Measurements from ENCODE around the gene HNRNPUL1.

The HNRNPUL1 gene

GRCh38 chr19:41220811-41221210 is 43.4 kb upstream of the HNRNPUL1 start:
- ChIA-PET POLR2A (interaction anchor here (0.9 to 2.1 kb wide), 2 partner anchors 17 to 43 kb away, joined by 3 to 12 read pairs; partner anchors contain the start of gene HNRNPUL1), CTCF (interaction anchor here (0.6 kb wide), 1 partner anchor 154 kb away, joined by 4 read pairs; no protein-coding TSS in a partner anchor)
- DNase-seq (ENCODE audit: extremely low spot score) = no peak
- TF ChIP-seq SUZ12 (IDR thresholded peaks at IDR 0.05) = no peak
- TF ChIP-seq FOXM1 (IDR thresholded peaks at IDR 0.05; ENCODE audit: borderline replicate concordance) = no peak
- TF ChIP-seq CTBP1 (IDR thresholded peaks at IDR 0.05; ENCODE audit: borderline replicate concordance) = no peak
- TF ChIP-seq TARDBP (IDR thresholded peaks at IDR 0.05) = no peak
- no peak for TF ChIP-seq LEF1 (IDR thresholded peaks at IDR 0.05; ENCODE audit: borderline replicate concordance)
- no peak for TF ChIP-seq FOXK2 (IDR thresholded peaks at IDR 0.05)
- no peak for TF ChIP-seq HDGF (IDR thresholded peaks at IDR 0.05; ENCODE audit: borderline replicate concordance)
- no peak for TF ChIP-seq L3MBTL2 (conservative IDR thresholded peaks at IDR 0.05)
- TF ChIP-seq NFRKB (IDR thresholded peaks at IDR 0.05) = no peak
- no peak for TF ChIP-seq PKNOX1 (IDR thresholded peaks at IDR 0.05)
- no peak for TF ChIP-seq FOXA1 (IDR thresholded peaks at IDR 0.05)
- no peak for TF ChIP-seq ZNF384 (IDR thresholded peaks at IDR 0.05)
- TF ChIP-seq ARNT (IDR thresholded peaks at IDR 0.05) = no peak
- no peak for TF ChIP-seq BHLHE40 (IDR thresholded peaks at IDR 0.05; ENCODE audit: borderline replicate concordance)
- TF ChIP-seq SP1 (IDR thresholded peaks at IDR 0.05) = no peak
- no peak for TF ChIP-seq ELF4 (IDR thresholded peaks at IDR 0.05)

- TF ChIP-seq SP1 (IDR thresholded peaks at IDR 0.05) (no peak), FOXM1 (IDR thresholded peaks at IDR 0.05; ENCODE audit: borderline replicate concordance) (no peak)
- ChIA-PET CTCF (interaction anchor here (0.5 to 0.8 kb wide), 2 partner anchors 17 to 142 kb away, joined by 3 read pairs; partner anchors contain the start of gene B9D2), POLR2A (interaction anchor here (2.1 kb wide), 1 partner anchor 42 kb away, joined by 12 read pairs; the partner anchor contains the start of gene HNRNPUL1)
- no peak for DNase-seq (ENCODE audit: extremely low spot score)
Observed at GRCh38 chr19:41221514-41222205, 42.5 kb upstream of the HNRNPUL1 start.

- no peak for DNase-seq (ENCODE audit: extremely low spot score)
- TF ChIP-seq NFRKB (IDR thresholded peaks at IDR 0.05) (no peak), CTBP1 (IDR thresholded peaks at IDR 0.05; ENCODE audit: borderline replicate concordance) (no peak), FOXM1 (IDR thresholded peaks at IDR 0.05; ENCODE audit: borderline replicate concordance) (no peak), SP1 (IDR thresholded peaks at IDR 0.05) (no peak), LEF1 (IDR thresholded peaks at IDR 0.05; ENCODE audit: borderline replicate concordance) (no peak), PKNOX1 (IDR thresholded peaks at IDR 0.05) (no peak), SUZ12 (IDR thresholded peaks at IDR 0.05) (no peak), FOXK2 (IDR thresholded peaks at IDR 0.05) (no peak), ELF4 (IDR thresholded peaks at IDR 0.05) (no peak), FOXA1 (IDR thresholded peaks at IDR 0.05) (no peak)
- POLR2A ChIA-PET = interaction anchor here (2.1 kb wide), 1 partner anchor 41 kb away, joined by 12 read pairs; the partner anchor contains the start of gene HNRNPUL1
- CTCF ChIA-PET = no interaction called here
Observed at GRCh38 chr19:41222240-41222639, 41.9 kb upstream of the HNRNPUL1 start.

- CTCF ChIA-PET = interaction anchor here (1.3 kb wide), 1 partner anchor 39 kb away, joined by 3 read pairs; no protein-coding TSS in a partner anchor
Observed at GRCh38 chr19:41223431-41224234, 40.5 kb upstream of the HNRNPUL1 start.

GRCh38 chr19:41224632-41225031 is 39.5 kb upstream of the HNRNPUL1 start:
- CTCF ChIA-PET = interaction anchor here (1.3 kb wide), 1 partner anchor 38 kb away, joined by 3 read pairs; no protein-coding TSS in a partner anchor
- TF ChIP-seq LEF1 (IDR thresholded peaks at IDR 0.05; ENCODE audit: borderline replicate concordance) (no peak), FOXK2 (IDR thresholded peaks at IDR 0.05) (no peak), BHLHE40 (IDR thresholded peaks at IDR 0.05; ENCODE audit: borderline replicate concordance) (no peak)
- POLR2A ChIA-PET = interaction anchor here (0.8 to 1.1 kb wide), 4 partner anchors 34 to 39 kb away, joined by 3 to 4 read pairs (median 3); no protein-coding TSS in a partner anchor
- no peak for DNase-seq (ENCODE audit: extremely low spot score)

More at GRCh38 chr19:41223431-41224234, 40.5 kb upstream of the HNRNPUL1 start:
- POLR2A ChIA-PET = interaction anchor here (0.9 to 1.1 kb wide), 2 partner anchors 35 to 39 kb away, joined by 3 read pairs; no protein-coding TSS in a partner anchor
- no peak for DNase-seq (ENCODE audit: extremely low spot score)
- TF ChIP-seq BHLHE40 (IDR thresholded peaks at IDR 0.05; ENCODE audit: borderline replicate concordance) = no peak
- no peak for TF ChIP-seq CTBP1 (IDR thresholded peaks at IDR 0.05; ENCODE audit: borderline replicate concordance)
- no peak for TF ChIP-seq ARNT (IDR thresholded peaks at IDR 0.05)
- TF ChIP-seq FOXM1 (IDR thresholded peaks at IDR 0.05; ENCODE audit: borderline replicate concordance) = no peak
- no peak for TF ChIP-seq HDGF (IDR thresholded peaks at IDR 0.05; ENCODE audit: borderline replicate concordance)
- no peak for TF ChIP-seq TARDBP (IDR thresholded peaks at IDR 0.05)
- no peak for TF ChIP-seq FOXK2 (IDR thresholded peaks at IDR 0.05)
- TF ChIP-seq ELF4 (IDR thresholded peaks at IDR 0.05) = no peak
- TF ChIP-seq L3MBTL2 (conservative IDR thresholded peaks at IDR 0.05) = no peak

All from HEK293T (cell line).